ENCODE results near the gene MRPL27.

The MRPL27 gene

GRCh38 chr17:50323060-50323459 is 49.9 kb downstream of the MRPL27 start:
- no peak overlapping the region for H3K4me3 ChIP-seq (ENCODE audit: low read depth, low read length)
- TF ChIP-seq, protein P1, sequence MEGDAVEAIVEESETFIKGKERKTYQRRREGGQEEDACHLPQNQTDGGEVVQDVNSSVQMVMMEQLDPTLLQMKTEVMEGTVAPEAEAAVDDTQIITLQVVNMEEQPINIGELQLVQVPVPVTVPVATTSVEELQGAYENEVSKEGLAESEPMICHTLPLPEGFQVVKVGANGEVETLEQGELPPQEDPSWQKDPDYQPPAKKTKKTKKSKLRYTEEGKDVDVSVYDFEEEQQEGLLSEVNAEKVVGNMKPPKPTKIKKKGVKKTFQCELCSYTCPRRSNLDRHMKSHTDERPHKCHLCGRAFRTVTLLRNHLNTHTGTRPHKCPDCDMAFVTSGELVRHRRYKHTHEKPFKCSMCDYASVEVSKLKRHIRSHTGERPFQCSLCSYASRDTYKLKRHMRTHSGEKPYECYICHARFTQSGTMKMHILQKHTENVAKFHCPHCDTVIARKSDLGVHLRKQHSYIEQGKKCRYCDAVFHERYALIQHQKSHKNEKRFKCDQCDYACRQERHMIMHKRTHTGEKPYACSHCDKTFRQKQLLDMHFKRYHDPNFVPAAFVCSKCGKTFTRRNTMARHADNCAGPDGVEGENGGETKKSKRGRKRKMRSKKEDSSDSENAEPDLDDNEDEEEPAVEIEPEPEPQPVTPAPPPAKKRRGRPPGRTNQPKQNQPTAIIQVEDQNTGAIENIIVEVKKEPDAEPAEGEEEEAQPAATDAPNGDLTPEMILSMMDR (IDR thresholded peaks at IDR 0.05; ENCODE audit: insufficient read depth, low read depth, low read length, missing control alignments), result no peak
- DNase-seq (ENCODE audit: low read depth), result no peak

- TF ChIP-seq, protein P1 (IDR thresholded peaks at IDR 0.05; ENCODE audit: insufficient read depth, low read depth, low read length, missing control alignments), result no peak
- no peak overlapping the region for H3K4me3 ChIP-seq (ENCODE audit: low read depth, low read length)
- no peak for DNase-seq (ENCODE audit: low read depth)
These were observed 50.7 kb downstream of the MRPL27 start for GRCh38 chr17:50322271-50322670.

- H3K4me3 ChIP-seq (ENCODE audit: low read depth, low read length), result no peak overlapping the region
- DNase-seq (ENCODE audit: low read depth), result no peak
- TF ChIP-seq, protein P1 (IDR thresholded peaks at IDR 0.05; ENCODE audit: insufficient read depth, low read depth, low read length, missing control alignments), result no peak
These were observed 53.5 kb downstream of the MRPL27 start for GRCh38 chr17:50319306-50320004.

- TF ChIP-seq, protein P1 (IDR thresholded peaks at IDR 0.05; ENCODE audit: insufficient read depth, low read depth, low read length, missing control alignments), result no peak
- no peak for DNase-seq (ENCODE audit: low read depth)
- no peak overlapping the region for H3K4me3 ChIP-seq (ENCODE audit: low read depth, low read length)
These were observed 54.3 kb downstream of the MRPL27 start for GRCh38 chr17:50318501-50319285.
